HepG2 (cell line): ENCODE results near the gene ZNF225. TPM values are rescaled to one million over a fixed set of nuclear protein-coding genes. Genes with fewer than 3 reads are reported as not detected.
A peak's percentile ranks its signal among the peaks of the same experiment; 100 is the strongest.

Experiments used
- ATAC-seq: fragments of 200-7000 bp; cut with Tn5 transposase; 3 replicates; pipeline ENCODE4 v1.9.1; 2020; ENCODE audit warnings: mild to moderate bottlenecking, moderate library complexity
- BruUV-seq: library from RNA; stranded (reverse); fragments of 400-500 nt; replicated peaks from 2 replicates; lab custom pipeline; 2021; lab: Mats Ljungman, UMichigan
- CTCF ChIA-PET: fragments of 300-600 bp; formaldehyde crosslinking; extraction: SDS; loops from one replicate; lab custom pipeline; 2021; ENCODE audit warnings: low total read pairs, inconsistent platforms, low intra/inter-chr PET ratio; lab: Yijun Ruan, JAX
- POLR2A ChIA-PET: fragments of 350-600 bp; sonication (Branson Sonifier 250); formaldehyde crosslinking; loops from one replicate; lab custom pipeline; 2020; ENCODE audit warnings: antibody characterized with exemption, inconsistent platforms; lab: Yijun Ruan, JAX
- DNase-seq: peaks from one replicate; pipeline ENCODE4 v3.0.0-alpha.2; 2015; ENCODE audit warnings: low spot score
- FAIRE-seq: peaks from 3 replicates; lab custom pipeline; 2011; peaks lifted over from hg19 to GRCh38; lab: Jason Lieb, UNC
- H2AFZ ChIP-seq: one replicate; pipeline ENCODE4 v1.6.1; 2011; ENCODE audit warnings: low read length, inconsistent platforms
- H3K27ac ChIP-seq: fragments of 300-600 bp; 3 replicates; pipeline ENCODE4 v1.8.0; 2011; ENCODE audit warnings: mixed run types, mild to moderate bottlenecking, mixed read lengths, low read length, inconsistent platforms; ENCODE audit not compliant: insufficient read depth; ENCODE audit errors: extremely low read length
- H3K27me3 ChIP-seq, 2 experiments: fragments of 200-600 bp in 1 of 2; 2 replicates in 1 of 2; 3 replicates in 1 of 2; pipeline versions ENCODE4 v1.6.0 to v1.8.0; 2011; ENCODE audit warnings: low read length in 2 of 2, mild to moderate bottlenecking in 2 of 2, moderate library complexity in 2 of 2, inconsistent platforms in 1 of 2; ENCODE audit not compliant: insufficient read depth in 2 of 2, control insufficient read depth in 1 of 2
- H3K36me3 ChIP-seq, 2 experiments: fragments of 200-600 bp in 1 of 2; replicated peaks in 1 of 2; 2 replicates in 1 of 2; 3 replicates in 1 of 2; pipeline versions ENCODE4 v1.5.1 to v1.8.0; 2011; ENCODE audit warnings: low read length in 2 of 2, inconsistent platforms in 1 of 2; ENCODE audit not compliant: insufficient read depth in 2 of 2, control insufficient read depth in 1 of 2
- H3K4me1 ChIP-seq: 2 replicates; pipeline ENCODE4 v1.5.1; 2012; ENCODE audit warnings: low read length, inconsistent platforms; ENCODE audit not compliant: insufficient read depth
- H3K4me2 ChIP-seq: 2 replicates; pipeline ENCODE4 v1.6.0; 2011; ENCODE audit warnings: low read depth, low read length, inconsistent platforms
- H3K4me3 ChIP-seq, 3 experiments: fragments of 200-600 bp in 1 of 3; sonication (generic), shearing (Covaris generic) in 1 of 3; replicated peaks in 1 of 3; 2 replicates each; pipeline ENCODE4 v1.5.1; 2011 to 2016; ENCODE audit warnings: low read length in 3 of 3, inconsistent platforms in 2 of 3, low read depth in 2 of 3, mild to moderate bottlenecking in 2 of 3, control low read depth in 1 of 3, mixed read lengths in 1 of 3; ENCODE audit not compliant: insufficient read depth in 1 of 3
- H3K79me2 ChIP-seq: one replicate; pipeline ENCODE4 v1.6.1; 2011; ENCODE audit warnings: low read length, inconsistent platforms; ENCODE audit not compliant: insufficient read depth
- H3K9ac ChIP-seq: 2 replicates; pipeline ENCODE4 v1.6.0; 2011; ENCODE audit warnings: mild to moderate bottlenecking, low read depth, low read length, inconsistent platforms; ENCODE audit not compliant: insufficient read depth
- H3K9me3 ChIP-seq: 2 replicates; pipeline ENCODE4 v1.5.1; 2012; ENCODE audit warnings: mild to moderate bottlenecking, low read length
- H4K20me1 ChIP-seq: 2 replicates; pipeline ENCODE4 v1.6.0; 2011; ENCODE audit warnings: inconsistent platforms, mild to moderate bottlenecking, low read length, moderate library complexity; ENCODE audit not compliant: insufficient read depth
- FOXA1 ChIP-seq, 2 experiments: fragments of 450-650 bp in 1 of 2; sonication (generic) in 1 of 2; formaldehyde crosslinking in 1 of 2; IDR thresholded peaks; 2 replicates each; pipeline versions ENCODE4 v1.4.0 to v1.6.1; 2016 to 2020; ENCODE audit warnings: missing genetic modification reagents in 1 of 2
- FOXA3 ChIP-seq: IDR thresholded peaks from 2 replicates; pipeline ENCODE4 v1.6.1; 2016; ENCODE audit warnings: missing genetic modification reagents, missing compliant biosample characterization
- FOXK2 ChIP-seq: fragments of 450-650 bp; IDR thresholded peaks from 2 replicates; pipeline ENCODE4 v1.6.1; 2016
- GABPB1 ChIP-seq: IDR thresholded peaks from 2 replicates; pipeline ENCODE4 v1.6.1; 2016; ENCODE audit warnings: mild to moderate bottlenecking, missing genetic modification reagents, moderate library complexity, missing compliant biosample characterization
- NAIF1 ChIP-seq: sonication (generic); formaldehyde crosslinking; IDR thresholded peaks from 2 replicates; pipeline ENCODE4 v1.5.0; 2020; ENCODE audit warnings: mild to moderate bottlenecking, missing genetic modification reagents, borderline replicate concordance
- NFYC ChIP-seq: IDR thresholded peaks from 2 replicates; pipeline ENCODE4 v1.6.1; 2016; ENCODE audit warnings: missing genetic modification reagents, missing compliant biosample characterization
- RXRB ChIP-seq: IDR thresholded peaks from 2 replicates; pipeline ENCODE4 v1.6.1; 2016; ENCODE audit warnings: borderline replicate concordance, missing genetic modification reagents, missing compliant biosample characterization
- TOE1 ChIP-seq: sonication (generic); formaldehyde crosslinking; IDR thresholded peaks from 2 replicates; pipeline ENCODE4 v1.4.0; 2020; ENCODE audit warnings: mild to moderate bottlenecking, missing genetic modification reagents
- TP53 ChIP-seq: sonication (generic); formaldehyde crosslinking; conservative IDR thresholded peaks from 2 replicates; pipeline ENCODE4 v1.4.0; 2020; ENCODE audit warnings: missing genetic modification reagents
- ZBTB20 ChIP-seq: sonication (generic); formaldehyde crosslinking; IDR thresholded peaks from 2 replicates; pipeline ENCODE4 v1.8.1; 2023; ENCODE audit warnings: missing genetic modification reagents, low read depth, mild to moderate bottlenecking, borderline replicate concordance
- ZNF335 ChIP-seq: sonication (generic); formaldehyde crosslinking; IDR thresholded peaks from 2 replicates; pipeline ENCODE4 v1.4.0; 2020; ENCODE audit warnings: missing genetic modification reagents
- ZNF572 ChIP-seq: sonication (generic); formaldehyde crosslinking; IDR thresholded peaks from 2 replicates; pipeline ENCODE4 v1.5.1; 2020; ENCODE audit warnings: mild to moderate bottlenecking, missing genetic modification reagents
- ZNF775 ChIP-seq: sonication (generic); formaldehyde crosslinking; IDR thresholded peaks from 2 replicates; pipeline ENCODE4 v1.4.0; 2020; ENCODE audit warnings: missing genetic modification reagents, mild to moderate bottlenecking, moderate library complexity, borderline replicate concordance
- WGBS: methylation state at CpG from one replicate; pipeline ENCODE4 v1.1.6; 2017; ENCODE audit warnings: low lambda C conversion rate; 5-methylcytosine and 5-hydroxymethylcytosine counted together
- in situ Hi-C: cut with HindIII; loops from 2 replicates; pipeline ENCODE4 v1.10.0; 2017; ENCODE audit warnings: low pct_unique_long_range_greater_than_20kb; ENCODE audit not compliant: extremely low pct_ligation_motif_present
- intact Hi-C: fragments of 100-400 bp; cut with micrococcal nuclease; formaldehyde crosslinking; loops from one replicate; pipeline ENCODE4 v1.10.0; 2022; ENCODE audit not compliant: unreplicated experiment
- polyA plus RNA-seq, 8 experiments: library from polyadenylated mRNA; depleted of rRNA in 3 of 8; stranded (reverse) in 7 of 8; unstranded in 1 of 8; fragments of >200 nt; fragmentation: Illumina TruSeq in 4 of 8; extraction: Trizol in 4 of 8; gene quantifications; 2 replicates each; pipeline versions ENCODE4 v1.2.1 to v1.2.3, GENCODE V29; 2011 to 2016; ENCODE audit warnings: low read depth in 4 of 8, missing spikeins in 1 of 8, mixed read lengths in 1 of 8; ENCODE audit not compliant: insufficient read depth in 1 of 8
- total RNA-seq, 5 experiments: library from RNA; depleted of rRNA; stranded (reverse); fragments of >200 nt; fragmentation: Illumina TruSeq; extraction: Trizol; gene quantifications; 2 replicates each; pipeline ENCODE4 v1.2.3, GENCODE V29; 2016; ENCODE audit warnings: low read depth in 1 of 5
- TF ChIP-seq, protein P1 (sequence below): sonication (generic); formaldehyde crosslinking; IDR thresholded peaks from 2 replicates; pipeline ENCODE4 v1.4.0; 2020; ENCODE audit warnings: missing genetic modification reagents, mild to moderate bottlenecking, borderline replicate concordance
- TF ChIP-seq, protein P2 (sequence below): IDR thresholded peaks from 2 replicates; pipeline ENCODE4 v1.6.1; 2012; ENCODE audit warnings: low read depth, low read length, improper control_type of control experiment
- TF ChIP-seq, protein P3 (sequence below): sonication (generic); formaldehyde crosslinking; IDR thresholded peaks from 2 replicates; pipeline ENCODE4 v1.5.0; 2020; ENCODE audit warnings: mild to moderate bottlenecking, missing genetic modification reagents

The ZNF225 gene
- total and polyA plus RNA-seq, 2 of the 13 experiments (the other 11 are each of a cell fraction or from before 2014, with no cell fraction given) = 0.87 to 3.3 TPM

DNA sequence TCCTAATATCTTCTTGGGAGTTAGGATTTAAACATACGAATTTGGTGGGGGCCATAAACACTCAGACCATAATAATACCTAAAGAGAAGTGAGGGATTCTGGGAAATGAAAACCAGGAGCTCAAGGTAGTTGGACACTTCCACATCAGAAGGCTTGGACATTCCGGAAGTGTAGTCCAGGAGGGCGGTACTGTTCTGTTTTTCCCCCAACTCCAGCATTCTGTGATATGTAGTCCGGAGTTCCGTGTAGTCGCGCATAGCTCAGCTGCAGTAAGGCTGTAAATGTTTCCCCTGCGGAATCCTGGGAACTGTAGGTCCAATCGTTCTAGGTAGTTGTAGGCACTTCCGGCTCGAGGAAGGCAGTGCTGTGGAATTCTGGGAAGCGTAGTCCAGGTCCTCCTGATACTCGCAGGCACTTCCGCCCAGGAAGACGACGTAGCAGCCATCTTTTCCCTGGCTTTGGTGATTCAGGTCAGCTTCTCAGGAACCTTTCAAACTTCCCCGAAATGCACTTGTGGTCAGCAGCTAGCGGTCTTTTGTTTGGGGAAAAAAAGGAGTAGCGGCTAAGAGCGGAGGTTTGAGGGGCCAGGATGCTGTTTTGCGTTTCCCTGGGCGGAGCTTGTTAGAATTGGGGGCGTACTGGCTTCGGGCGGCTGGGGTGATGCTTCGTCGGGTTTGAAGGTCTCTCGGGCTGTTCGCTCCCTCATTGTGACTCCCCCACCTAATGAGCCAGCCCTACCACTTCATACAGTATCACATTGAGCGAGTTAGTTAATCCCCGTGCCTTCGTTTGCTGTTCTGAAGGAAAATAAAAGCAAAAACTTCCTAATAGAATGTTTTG lies 51.7 kb downstream of the ZNF225 start, which contains the start of gene ZNF226:
Gene ZNF226 (plus strand): TSS at position 428 of the 840 bp plus-strand sequence. CDS start 4,981 bp downstream, outside the sequence.
- BruUV-seq = TSS peak; percentile 78
- FAIRE-seq (peak; percentile 100), ATAC-seq (peak; percentile 99), DNase-seq (peak; percentile 99)
- Histone ChIP-seq H3K4me2 (peak within 1 kb of the TSS; percentile 92), H4K20me1 (no peaks in the 10 kb centered on the region), H3K4me1 (peaks cover 21% of the 10 kb centered on the region), H3K27ac (peak within 1 kb of the TSS; percentile 69), H3K79me2 (peaks cover 6% of the 10 kb centered on the region), H3K36me3 (peaks cover 6 to 9% of the 10 kb centered on the region in 2 experiments; a peak in 4 of 5 replicates), H3K9me3 (no peaks in the 10 kb centered on the region), H3K4me3 (peak within 1 kb of the TSS; percentile 79 to 96 (median 80)), H2AFZ (peak within 1 kb of the TSS; percentile 95), H3K27me3 (no peaks in the 10 kb centered on the region), H3K9ac (peak within 1 kb of the TSS; percentile 80)
- in situ Hi-C loops = no loop called here
- intact Hi-C loops = loop anchor here (1.0 kb wide), 2 partner anchors 24 to 71 kb away; partner anchors contain the start of genes ZNF224 and ZNF234
- CTCF ChIA-PET = no interaction called here
- WGBS = 0% methylated on average over 24 of the region's 32 CpGs
- POLR2A ChIA-PET = interaction anchor here (0.8 to 3.5 kb wide), 18 partner anchors 11 to 336 kb away, joined by 3 to 36 read pairs (median 8); partner anchors contain the start of genes ZNF112, ZNF180, ZNF221 and ZNF223
- TF ChIP-seq, protein P1, sequence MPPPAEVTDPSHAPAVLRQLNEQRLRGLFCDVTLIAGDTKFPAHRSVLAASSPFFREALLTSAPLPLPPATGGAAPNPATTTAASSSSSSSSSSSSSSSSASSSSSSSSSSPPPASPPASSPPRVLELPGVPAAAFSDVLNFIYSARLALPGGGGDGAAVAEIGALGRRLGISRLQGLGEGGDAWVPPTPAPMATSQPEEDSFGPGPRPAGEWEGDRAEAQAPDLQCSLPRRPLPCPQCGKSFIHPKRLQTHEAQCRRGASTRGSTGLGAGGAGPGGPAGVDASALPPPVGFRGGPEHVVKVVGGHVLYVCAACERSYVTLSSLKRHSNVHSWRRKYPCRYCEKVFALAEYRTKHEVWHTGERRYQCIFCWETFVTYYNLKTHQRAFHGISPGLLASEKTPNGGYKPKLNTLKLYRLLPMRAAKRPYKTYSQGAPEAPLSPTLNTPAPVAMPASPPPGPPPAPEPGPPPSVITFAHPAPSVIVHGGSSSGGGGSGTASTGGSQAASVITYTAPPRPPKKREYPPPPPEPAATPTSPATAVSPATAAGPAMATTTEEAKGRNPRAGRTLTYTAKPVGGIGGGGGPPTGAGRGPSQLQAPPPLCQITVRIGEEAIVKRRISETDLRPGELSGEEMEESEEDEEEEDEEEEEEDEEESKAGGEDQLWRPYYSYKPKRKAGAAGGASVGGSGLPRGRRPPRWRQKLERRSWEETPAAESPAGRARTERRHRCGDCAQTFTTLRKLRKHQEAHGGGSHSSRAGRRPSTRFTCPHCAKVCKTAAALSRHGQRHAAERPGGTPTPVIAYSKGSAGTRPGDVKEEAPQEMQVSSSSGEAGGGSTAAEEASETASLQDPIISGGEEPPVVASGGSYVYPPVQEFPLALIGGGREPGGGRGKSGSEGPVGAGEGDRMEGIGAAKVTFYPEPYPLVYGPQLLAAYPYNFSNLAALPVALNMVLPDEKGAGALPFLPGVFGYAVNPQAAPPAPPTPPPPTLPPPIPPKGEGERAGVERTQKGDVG (CRISPR knock-in tag) = no peak
- TF ChIP-seq FOXA1 (IDR thresholded peaks at IDR 0.05) = no peak
- TF ChIP-seq FOXA1 (CRISPR knock-in tag; IDR thresholded peaks at IDR 0.05) = no peak
- TF ChIP-seq, protein P2, sequence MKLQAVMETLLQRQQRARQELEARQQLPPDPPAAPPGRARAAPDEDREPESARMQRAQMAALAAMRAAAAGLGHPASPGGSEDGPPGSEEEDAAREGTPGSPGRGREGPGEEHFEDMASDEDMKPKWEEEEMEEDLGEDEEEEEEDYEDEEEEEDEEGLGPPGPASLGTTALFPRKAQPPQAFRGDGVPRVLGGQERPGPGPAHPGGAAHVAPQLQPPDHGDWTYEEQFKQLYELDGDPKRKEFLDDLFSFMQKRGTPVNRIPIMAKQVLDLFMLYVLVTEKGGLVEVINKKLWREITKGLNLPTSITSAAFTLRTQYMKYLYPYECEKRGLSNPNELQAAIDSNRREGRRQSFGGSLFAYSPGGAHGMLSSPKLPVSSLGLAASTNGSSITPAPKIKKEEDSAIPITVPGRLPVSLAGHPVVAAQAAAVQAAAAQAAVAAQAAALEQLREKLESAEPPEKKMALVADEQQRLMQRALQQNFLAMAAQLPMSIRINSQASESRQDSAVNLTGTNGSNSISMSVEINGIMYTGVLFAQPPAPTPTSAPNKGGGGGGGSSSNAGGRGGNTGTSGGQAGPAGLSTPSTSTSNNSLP = 0 out of 2 replicates have a peak, but pooled peaks have one; percentile 47
- peak; percentile 72; the same call in 1 of the 2 replicates for TF ChIP-seq TOE1 (CRISPR knock-in tag)
- TF ChIP-seq GABPB1 (CRISPR knock-in tag) = peak; percentile 96
- peak; percentile 77 for TF ChIP-seq NFYC (CRISPR knock-in tag)
- TF ChIP-seq ZNF775 (CRISPR knock-in tag) = no peak
- peak; percentile 73; the same call in 1 of the 2 replicates for TF ChIP-seq ZNF572 (CRISPR knock-in tag)
- TF ChIP-seq FOXA3 (CRISPR knock-in tag) = peak; percentile 49
- TF ChIP-seq TP53 = 0 out of 2 replicates have a peak, but pooled peaks have one; percentile 43
- TF ChIP-seq, protein P3, sequence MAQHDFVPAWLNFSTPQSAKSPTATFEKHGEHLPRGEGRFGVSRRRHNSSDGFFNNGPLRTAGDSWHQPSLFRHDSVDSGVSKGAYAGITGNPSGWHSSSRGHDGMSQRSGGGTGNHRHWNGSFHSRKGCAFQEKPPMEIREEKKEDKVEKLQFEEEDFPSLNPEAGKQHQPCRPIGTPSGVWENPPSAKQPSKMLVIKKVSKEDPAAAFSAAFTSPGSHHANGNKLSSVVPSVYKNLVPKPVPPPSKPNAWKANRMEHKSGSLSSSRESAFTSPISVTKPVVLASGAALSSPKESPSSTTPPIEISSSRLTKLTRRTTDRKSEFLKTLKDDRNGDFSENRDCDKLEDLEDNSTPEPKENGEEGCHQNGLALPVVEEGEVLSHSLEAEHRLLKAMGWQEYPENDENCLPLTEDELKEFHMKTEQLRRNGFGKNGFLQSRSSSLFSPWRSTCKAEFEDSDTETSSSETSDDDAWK (CRISPR knock-in tag) = no peak
- peak; percentile 92 for TF ChIP-seq ZNF335 (CRISPR knock-in tag)
- 0 out of 2 replicates have a peak, but pooled peaks have one; percentile 31 for TF ChIP-seq NAIF1
- TF ChIP-seq ZBTB20 (CRISPR knock-in tag) = peak; percentile 65; the same call in 1 of the 2 replicates
- TF ChIP-seq FOXK2 = no peak
- TF ChIP-seq RXRB (CRISPR knock-in tag) = peak; percentile 29; the same call in 1 of the 2 replicates
